ENCODE data around the gene ZNF329.
"Not testable (repeated sequence)": the region's sequence is repeated elsewhere in the genome, so short reads cannot be mapped to it uniquely, and the experiment has no call there.

ZNF329 gene

DNA sequence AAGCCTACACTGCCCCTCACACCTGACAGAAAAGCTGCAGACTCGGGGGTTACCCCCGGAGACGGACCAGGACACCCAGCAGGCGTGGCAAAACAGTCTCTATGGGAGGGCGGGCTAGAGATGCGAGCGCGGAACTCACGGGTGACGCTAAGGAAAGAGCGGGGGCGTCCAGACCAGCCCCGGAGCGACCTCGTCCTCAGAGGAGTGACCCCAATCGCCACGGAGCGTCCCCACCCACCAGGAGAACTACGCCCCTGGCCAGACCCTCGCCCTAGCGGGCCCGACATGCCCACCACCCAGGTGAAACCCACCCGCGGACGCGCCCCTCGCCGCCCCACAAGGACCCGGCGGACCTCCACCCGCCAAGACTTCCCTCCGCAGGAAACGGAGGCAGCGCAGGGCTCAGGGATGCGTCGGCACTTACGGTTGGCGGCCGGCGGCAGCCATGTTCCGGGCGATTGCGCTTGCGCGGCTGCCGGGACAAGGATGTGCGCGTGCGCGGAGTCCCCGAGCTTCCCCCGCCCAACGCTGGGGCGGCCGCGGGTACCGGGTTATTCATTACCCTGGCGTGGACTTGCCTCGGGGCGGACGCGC, at the start of gene ZNF329:
TSS of gene ZNF329 (minus strand) at position 462 of the 594 bp plus-strand sequence. CDS start 21,286 bp downstream, outside the sequence.
- intact Hi-C loops (cut with DNase I), result loop anchor here (10.0 kb wide), 2 partner anchors 56 to 206 kb away; partner anchors contain the start of genes ZNF256 and ZSCAN18
- peak; percentile 53 to 95 (median 89) for DNase-seq

DNA sequence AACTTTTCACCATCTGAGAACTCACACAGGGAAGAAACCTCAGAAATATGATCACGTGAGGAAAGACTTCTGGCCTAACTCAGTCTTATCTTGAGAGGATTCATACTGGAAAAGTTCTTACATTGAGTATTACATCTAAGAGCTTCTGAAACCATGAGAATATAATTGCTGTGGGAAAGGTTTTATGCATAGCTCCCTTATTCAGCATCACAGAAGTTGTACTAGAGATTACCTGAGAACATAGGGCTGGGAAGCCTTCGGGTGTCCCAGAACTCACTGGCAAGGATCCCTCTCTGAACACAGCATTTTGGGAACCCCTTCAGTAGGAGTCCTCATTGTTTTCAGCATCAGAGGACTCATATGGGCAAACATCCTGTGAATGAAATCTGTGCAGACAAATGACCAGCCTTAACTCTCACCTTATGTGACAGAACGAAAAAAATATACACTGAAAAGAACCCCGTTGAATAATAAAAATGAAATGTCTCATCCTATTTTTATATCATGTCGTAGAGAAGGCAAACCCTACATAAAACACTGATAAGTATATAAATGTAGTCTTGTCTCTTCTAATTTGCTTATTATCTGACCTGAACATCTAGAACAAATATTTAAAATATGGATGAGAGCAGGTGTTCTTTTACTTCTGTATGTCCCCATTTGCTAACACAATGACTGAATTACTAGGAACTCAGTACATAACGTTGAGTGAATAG, 46.5 kb upstream of the ZNF329 start:
- no peak for DNase-seq
- intact Hi-C loops (cut with DNase I), result no loop called here

DNA sequence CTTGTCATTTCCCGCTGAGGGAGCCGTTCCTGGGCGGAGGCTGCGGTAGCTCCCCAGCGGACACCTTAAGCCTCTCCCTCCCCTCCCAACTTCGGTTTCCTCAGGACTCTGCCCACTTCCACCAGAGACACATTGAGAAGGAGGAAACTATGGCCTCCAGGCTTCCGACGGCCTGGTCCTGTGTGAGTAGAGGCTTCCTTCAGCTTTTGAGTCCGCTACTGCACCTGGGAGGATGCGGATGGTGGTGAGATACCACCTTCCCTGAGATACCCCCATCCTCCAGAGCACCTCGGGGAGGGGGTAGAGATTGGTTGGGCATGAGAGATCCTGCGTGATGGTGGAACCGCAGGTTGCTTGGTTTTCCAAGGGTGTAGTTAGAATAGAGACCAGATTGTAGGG, 33.2 kb upstream of the ZNF329 start:
- DNase-seq, result peak in 1 of 42 donors; percentile 2
- intact Hi-C loops (cut with DNase I), result loop anchor here (10.0 kb wide), 1 partner anchor 121 kb away; the partner anchor contains the start of gene ERVK3-1

DNA sequence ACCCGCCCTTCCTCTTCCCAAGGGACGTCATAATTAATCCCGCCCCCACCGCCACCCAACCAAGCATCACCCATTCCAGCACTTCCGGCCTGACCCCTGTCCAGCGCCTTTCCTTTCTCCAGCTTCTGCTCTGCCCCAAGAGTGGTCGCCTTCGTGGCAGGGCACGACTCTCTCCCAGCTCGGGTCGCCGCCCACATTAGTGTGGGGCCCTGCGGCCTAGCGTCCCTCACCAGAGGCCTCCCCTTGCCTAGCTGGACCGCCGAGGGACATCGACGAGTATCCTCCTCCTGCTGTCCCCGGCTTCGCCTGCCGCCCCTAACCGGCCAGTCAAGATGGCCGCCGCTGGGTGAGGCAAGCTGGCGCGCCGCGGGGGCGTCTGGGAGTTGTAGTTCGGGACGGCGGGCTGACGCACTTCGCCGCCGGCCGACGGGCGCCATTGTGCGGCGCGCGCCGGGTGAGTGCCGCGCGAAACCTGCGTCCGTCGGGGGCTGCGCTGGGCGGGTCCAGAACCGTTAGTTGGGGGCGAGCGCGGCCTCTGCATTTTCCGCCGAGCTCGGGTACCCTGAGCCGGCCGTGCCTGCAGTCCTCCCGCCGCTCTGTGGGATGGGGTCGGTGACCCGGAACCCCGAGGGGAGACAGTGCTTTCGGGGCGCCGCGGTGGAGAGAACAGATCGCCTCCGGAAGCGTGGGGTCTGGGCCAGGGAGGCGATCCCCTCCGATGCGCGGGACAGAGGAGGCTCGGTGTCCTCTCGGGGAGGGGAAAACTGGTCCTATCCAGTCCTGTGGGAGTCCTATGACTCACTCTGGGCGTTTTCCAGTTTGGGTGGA, 32.6 kb upstream of the ZNF329 start, which contains the start of gene ZNF274:
TSS of gene ZNF274 (plus strand) at position 73 of the 828 bp plus-strand sequence. CDS start 905 bp downstream, outside the sequence.
- intact Hi-C loops (cut with DNase I), result loop anchor here (10.0 kb wide), 1 partner anchor 122 kb away; the partner anchor contains the start of gene ERVK3-1
- peak; percentile 77 to 97 (median 92) for DNase-seq

DNA sequence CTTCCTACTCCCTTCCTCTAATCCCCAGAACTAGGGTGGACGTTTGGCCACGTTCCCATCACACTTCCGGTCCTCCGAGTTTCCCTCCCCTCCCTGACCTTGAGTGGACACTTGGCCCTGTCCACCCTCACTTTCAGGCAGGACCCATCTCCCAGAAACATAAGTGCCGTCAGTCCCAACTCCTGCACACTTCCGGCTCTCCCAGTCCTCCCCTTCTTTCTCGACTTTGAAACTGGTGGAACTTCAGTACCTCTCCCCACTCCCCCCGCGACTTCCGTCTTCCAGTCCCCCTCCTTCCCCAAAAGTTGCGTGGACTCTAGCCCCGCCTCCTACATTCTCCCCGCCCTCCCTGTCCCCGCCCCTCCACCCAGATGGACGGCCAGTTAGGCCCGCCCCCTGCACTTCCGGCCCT, 32.0 kb upstream of the ZNF329 start:
- DNase-seq, result peak in 1 of 42 donors; percentile 87
- intact Hi-C loops (cut with DNase I), result loop anchor here (10.0 kb wide), 1 partner anchor 122 kb away; the partner anchor contains the start of gene ERVK3-1

DNA sequence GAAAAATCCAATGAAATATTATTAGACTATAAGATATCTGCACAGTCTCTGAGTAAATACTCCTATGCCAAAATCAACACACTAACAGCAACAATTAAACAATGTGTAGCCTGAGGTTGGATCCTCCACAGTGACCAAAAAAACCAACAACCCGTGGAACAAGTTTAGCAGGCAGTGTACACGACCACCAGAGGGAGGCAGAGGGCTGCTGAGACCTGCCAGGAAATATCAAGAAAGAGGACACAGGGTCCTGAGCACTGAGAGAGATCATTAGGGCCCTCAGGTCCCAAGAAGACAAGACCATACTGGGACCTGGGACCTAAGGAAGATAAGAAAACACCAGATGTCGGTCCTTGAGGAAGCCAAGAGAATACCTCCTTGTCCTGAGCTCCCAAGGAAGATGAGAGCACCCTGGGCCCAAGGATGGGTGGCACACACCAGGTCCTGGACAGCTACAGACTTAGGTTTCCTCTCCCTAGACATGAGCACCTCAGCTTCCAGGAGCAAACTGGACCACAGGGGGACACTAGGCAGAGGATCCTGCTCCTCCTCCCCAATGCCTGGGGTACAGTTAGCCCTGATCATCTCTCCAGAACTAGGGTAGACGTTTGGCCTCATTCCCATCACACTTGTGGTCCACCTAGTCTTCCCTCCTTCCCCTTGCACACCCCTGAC, 31.4 kb upstream of the ZNF329 start:
- peak in 20 of 42 donors; percentile 5 to 55 (median 24) for DNase-seq
- intact Hi-C loops (cut with DNase I), result loop anchor here (10.0 kb wide), 1 partner anchor 123 kb away; the partner anchor contains the start of gene ERVK3-1

DNA sequence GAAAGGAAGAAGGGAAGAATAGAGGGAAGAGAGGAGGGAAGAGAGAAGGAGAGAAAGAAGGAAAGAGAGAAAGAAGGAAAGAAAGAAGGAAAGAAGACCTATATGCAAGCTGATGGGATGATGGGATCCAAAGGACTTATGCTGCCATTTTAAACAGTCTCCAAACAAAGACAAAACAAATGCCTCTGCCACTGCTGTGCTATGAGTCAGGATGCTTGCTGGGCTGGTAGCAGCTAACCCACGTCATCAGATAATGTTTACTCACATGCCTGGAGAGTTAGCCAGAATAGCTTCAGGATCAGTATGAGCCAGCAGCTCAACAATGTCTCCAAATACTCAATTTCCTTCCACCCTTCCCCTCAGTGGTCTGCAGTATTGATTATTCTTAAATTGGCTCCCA, 20.3 kb upstream of the ZNF329 start:
- intact Hi-C loops (cut with DNase I), result no loop called here
- no peak for DNase-seq

DNA sequence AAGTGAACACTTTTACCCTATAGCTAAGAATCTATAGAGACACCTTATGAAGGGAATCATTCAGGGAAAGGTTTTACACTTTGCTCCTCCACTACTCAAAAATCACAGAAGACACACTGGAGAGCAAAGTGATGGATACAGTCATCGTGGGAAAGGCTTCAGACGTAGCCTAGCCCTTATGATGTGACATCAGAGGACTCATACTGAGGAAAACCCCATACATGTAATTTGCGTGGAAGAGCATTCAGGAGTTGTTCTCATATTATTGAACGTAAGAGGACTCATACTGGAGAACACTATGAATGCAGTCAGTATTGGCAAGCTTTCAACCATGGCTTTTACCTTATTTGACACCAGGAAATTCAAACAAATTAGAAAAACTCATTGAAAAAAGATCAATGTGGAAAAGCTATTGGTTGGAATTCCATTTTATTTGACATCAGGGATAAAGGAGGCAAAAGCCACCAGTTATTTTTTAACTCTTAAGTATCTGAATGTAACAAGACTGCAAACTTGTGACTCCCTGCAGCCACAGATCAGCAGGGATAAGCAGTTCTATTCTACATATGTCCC, 16.2 kb upstream of the ZNF329 start:
- no peak for DNase-seq
- intact Hi-C loops (cut with DNase I), result no loop called here

DNA sequence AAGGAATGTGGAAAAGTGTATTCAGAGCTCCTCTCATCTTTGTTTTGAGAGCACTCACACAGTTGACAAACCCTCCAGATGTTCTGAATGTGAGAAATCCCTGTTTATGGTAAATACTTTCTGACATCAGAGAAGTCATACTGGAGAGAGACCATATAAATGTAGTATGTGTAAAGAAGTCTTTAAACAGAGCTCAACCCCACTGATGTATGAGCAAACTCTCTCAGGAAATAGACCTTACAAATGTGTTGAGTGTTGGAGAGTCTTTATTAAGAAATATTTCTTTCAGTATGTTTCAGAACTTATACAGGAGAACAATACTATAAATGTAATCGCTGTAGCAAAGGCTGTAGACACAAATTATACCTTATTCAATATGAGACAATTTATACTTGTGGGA, 15.7 kb upstream of the ZNF329 start:
- intact Hi-C loops (cut with DNase I), result no loop called here
- DNase-seq, result no peak

DNA sequence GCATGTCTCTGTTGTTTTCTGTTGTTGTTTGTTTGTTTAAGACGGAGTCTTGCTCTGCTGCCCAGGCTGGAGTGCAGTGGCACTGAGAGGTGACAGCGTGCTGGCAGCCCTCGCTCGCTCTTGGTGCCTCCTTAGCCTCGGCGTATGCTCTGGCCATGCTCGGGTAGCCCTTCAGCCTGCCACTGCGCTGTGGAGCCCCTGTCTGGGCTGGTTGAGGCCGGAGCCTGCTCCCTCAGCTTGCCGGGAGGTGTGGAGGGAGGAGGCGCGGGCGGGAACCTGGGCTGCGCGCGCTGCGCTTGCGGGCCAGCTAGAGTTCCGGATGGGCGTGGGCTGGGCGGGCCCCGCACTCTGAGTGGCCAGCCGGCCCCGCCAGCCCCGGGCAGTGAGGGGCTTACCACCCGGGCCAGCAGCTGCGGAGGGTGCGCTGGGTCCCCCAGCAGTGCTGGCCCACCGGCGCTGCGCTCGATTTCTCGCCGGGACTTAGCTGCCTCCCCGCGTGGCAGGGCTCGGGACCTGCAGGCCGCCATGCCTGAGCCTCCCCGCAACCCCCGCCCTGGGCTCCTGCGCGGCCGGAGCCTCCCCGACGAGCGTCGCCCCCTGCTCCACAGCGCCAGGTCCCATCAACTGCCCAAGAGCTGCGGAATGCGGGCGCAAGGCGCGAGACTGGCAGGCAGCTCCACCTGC, 6.6 kb upstream of the ZNF329 start:
- intact Hi-C loops (cut with DNase I), result loop anchor here (10.0 kb wide), 2 partner anchors 62 to 212 kb away; partner anchors contain the start of genes ZNF256 and ZSCAN18

DNA sequence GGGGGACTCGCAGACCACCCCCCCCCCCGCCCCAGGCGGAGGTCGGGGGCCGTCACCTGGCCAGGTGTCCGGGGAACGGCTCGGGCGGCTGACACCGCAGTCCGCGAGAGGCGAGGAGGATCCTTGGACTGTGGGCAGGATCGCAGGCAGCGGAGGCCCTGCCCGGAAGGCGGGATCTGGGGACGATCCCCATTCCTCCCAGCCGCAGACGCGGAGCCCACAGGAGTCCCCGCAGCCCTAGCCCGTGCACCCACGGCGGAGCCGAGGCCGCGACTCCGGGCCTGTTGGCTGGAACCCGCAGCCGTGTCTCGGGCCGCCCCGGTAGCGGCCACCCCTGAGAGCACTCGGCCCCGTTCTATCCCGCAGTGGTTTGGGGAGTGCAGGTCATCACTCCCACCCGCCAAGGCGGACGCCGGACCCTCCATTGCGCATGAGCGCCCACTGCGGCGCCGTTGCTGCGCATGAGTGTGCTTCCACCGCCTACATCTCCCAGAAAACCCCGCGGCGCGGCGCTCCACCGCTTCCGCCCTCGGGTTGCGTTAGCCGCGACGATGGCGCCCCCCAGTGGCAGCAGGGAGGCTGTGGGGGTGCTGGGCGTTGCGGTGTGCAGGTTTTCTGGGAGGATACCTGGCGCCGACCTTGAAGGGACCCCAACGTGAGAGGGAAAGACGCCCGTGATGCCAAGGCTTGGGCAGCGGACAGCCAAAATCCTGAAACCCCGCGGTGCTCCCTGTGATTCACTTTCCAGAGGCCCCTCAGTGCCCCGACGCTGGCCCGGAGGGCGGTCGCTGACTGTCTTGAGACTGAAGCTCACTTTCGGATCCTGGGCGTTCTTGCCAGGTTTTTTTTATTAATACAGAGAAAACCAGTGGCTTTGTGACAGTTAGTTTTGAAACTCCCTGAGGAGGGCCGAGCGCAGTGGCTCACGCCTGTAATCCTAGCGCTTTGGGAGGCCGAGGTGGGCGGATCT, 4.4 kb upstream of the ZNF329 start:
- DNase-seq, result peak; percentile 79 to 99 (median 96)
- intact Hi-C loops (cut with DNase I), result loop anchor here (2.0 to 10.0 kb wide), 3 partner anchors 60 to 210 kb away; partner anchors contain the start of genes ZNF256 and ZSCAN18

More for the DNA sequence above, 6.6 kb upstream of the ZNF329 start:
- DNase-seq, result no peak

DNA sequence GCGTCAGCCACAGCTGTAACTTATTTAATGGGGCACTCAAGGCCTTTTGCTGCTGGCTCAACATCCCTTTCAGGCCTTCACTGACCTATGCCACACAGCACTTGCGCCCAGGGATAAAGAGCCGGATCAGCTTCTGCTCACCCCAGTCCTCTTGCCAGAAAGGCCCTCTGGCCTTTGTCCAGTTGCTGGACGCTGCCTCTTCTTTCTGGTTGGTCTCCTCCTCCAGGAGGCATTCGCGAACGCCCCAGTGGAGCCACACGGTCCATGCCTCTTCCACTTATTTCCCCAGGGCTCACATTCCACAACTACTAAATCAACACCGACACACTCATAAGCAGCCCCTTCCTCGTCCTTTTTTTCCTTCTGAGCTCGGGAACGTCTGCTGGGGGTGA, 3.7 kb upstream of the ZNF329 start:
- intact Hi-C loops (cut with DNase I), result loop anchor here (2.0 to 10.0 kb wide), 3 partner anchors 59 to 209 kb away; partner anchors contain the start of genes ZNF256 and ZSCAN18
- peak in 29 of 42 donors; percentile 5 to 47 (median 21) for DNase-seq

DNA sequence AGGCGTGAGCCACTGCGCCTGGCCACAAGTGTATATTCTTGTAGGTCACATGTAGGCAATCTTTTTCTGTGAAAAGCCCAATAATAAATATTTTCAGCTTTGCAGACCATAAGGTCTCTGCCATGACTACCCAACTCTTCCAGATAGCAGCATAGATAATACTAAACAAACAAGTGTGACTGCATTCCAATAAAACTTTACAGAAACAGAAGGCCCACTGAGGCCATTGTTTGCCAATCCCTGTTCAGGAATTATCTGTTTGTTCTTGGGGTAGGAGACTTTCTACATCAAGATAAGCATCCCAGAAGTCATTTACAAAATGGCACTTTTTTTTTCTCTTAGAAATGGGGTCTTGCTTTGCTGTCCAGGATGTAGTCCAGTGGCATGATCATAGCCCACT, 2.8 kb upstream of the ZNF329 start:
- no peak for DNase-seq
- intact Hi-C loops (cut with DNase I), result loop anchor here (10.0 kb wide), 2 partner anchors 59 to 209 kb away; partner anchors contain the start of genes ZNF256 and ZSCAN18

DNA sequence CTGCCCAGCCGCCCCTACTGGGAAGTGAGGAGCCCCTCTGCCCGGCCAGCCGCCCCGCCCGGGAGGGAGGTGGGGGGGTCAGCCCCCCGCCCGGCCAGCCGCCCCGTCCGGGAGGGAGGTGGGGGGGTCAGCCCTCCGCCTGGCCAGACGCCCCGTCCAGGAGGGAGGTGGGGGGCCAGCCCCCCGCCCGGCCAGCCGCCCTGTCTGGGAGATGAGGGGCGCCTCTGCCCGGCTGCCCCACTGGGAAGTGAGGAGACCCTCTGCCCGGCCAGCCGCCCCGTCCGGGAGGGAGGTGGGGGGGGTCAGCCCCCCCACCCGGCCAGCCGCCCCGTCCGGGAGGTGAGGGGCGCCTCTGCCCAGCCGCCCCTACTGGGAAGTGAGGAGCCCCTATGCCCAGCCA, 3.1 kb downstream of the ZNF329 start:
- DNase-seq; intact Hi-C loops (cut with DNase I): not testable (repeated sequence)

DNA sequence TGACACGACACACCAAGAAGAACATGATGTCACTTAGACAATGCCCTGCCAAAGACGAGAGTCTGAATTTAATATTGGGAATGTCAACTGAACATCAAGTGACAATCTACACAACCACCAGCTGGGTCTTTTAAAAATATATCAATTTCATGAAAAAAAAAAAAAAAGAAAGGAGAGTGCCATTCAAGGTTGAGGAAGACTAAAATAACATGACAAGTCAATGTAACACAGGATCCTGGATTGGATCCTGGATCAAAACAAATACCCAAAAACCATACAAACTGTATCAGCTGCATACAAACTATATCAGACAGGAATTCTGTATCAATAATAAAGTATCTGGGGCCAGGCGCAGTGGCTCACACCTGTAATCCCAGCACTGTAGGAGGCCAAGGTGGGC, 4.7 kb downstream of the ZNF329 start:
- DNase-seq, result no peak
- intact Hi-C loops (cut with DNase I), result no loop called here

DNA sequence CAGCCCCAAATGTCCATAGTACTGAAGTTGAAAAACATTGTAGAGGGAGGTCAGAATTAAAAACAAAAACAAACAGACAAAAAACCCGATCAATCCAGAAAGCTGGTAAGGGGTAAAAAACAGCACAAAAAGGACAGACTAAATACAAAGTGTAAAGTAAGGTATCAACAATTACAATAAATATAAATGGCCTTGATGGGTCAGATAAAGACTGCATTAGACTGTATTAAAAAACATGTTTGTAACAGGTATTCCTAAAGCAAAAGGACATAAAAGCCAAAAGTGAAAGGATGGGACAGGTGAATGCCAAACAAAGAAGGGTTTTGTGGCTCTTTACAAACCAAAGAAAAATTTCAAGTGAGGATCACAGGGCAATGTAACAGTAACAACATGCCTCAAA, 16.3 kb downstream of the ZNF329 start:
- DNase-seq, result no peak
- intact Hi-C loops (cut with DNase I), result no loop called here
